ENCODE data around the gene TFR2. TPM values are rescaled to one million over a fixed set of nuclear protein-coding genes. Genes with fewer than 3 reads are reported as not detected.

Gene TFR2
- total and polyA plus RNA-seq, 9 of the 15 experiments (the other 6 are each of a cell fraction or from before 2014, with no cell fraction given), result 3.8 to 123 (median 51.1) TPM

DNA sequence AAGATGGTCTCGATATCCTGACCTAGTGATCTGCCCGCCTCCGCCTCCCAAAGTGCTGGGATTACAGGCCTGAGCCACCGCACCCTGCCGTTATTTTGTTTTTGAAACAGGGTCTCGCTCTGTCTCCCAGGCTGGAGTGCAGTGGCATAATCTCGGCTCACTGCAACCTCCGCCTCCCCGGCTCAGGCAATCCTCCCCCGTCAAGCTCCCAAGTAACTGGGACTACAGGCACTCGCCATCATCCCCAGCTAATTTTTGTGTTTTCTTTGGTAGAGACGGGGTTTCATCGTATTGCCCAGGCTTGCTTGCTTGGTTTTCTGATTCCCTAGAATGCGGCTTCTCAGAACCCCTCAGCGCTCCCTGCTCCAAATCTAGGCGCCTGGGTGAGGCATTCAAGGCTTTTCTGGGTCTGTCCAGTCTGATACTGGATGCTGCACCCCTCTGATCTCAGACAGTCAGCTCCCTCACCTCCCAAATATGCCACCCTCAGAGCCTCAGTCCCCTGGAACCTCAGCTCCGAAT lies 1.3 kb downstream of the TFR2 start (continued):
- TF ChIP-seq ZNF224 (CRISPR knock-in tag; IDR thresholded peaks at IDR 0.05) (no peak), PHF8 (IDR thresholded peaks at IDR 0.05; ENCODE audit: borderline replicate concordance, low read length) (no peak), ZNF668 (CRISPR knock-in tag; IDR thresholded peaks at IDR 0.05) (no peak)
- TF ChIP-seq, protein P1, sequence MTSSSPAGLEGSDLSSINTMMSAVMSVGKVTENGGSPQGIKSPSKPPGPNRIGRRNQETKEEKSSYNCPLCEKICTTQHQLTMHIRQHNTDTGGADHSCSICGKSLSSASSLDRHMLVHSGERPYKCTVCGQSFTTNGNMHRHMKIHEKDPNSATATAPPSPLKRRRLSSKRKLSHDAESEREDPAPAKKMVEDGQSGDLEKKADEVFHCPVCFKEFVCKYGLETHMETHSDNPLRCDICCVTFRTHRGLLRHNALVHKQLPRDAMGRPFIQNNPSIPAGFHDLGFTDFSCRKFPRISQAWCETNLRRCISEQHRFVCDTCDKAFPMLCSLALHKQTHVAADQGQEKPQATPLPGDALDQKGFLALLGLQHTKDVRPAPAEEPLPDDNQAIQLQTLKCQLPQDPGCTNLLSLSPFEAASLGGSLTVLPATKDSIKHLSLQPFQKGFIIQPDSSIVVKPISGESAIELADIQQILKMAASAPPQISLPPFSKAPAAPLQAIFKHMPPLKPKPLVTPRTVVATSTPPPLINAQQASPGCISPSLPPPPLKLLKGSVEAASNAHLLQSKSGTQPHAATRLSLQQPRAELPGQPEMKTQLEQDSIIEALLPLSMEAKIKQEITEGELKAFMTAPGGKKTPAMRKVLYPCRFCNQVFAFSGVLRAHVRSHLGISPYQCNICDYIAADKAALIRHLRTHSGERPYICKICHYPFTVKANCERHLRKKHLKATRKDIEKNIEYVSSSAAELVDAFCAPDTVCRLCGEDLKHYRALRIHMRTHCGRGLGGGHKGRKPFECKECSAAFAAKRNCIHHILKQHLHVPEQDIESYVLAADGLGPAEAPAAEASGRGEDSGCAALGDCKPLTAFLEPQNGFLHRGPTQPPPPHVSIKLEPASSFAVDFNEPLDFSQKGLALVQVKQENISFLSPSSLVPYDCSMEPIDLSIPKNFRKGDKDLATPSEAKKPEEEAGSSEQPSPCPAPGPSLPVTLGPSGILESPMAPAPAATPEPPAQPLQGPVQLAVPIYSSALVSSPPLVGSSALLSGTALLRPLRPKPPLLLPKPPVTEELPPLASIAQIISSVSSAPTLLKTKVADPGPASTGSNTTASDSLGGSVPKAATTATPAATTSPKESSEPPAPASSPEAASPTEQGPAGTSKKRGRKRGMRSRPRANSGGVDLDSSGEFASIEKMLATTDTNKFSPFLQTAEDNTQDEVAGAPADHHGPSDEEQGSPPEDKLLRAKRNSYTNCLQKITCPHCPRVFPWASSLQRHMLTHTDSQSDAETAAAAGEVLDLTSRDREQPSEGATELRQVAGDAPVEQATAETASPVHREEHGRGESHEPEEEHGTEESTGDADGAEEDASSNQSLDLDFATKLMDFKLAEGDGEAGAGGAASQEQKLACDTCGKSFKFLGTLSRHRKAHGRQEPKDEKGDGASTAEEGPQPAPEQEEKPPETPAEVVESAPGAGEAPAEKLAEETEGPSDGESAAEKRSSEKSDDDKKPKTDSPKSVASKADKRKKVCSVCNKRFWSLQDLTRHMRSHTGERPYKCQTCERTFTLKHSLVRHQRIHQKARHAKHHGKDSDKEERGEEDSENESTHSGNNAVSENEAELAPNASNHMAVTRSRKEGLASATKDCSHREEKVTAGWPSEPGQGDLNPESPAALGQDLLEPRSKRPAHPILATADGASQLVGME (CRISPR knock-in tag; IDR thresholded peaks at IDR 0.05), result no peak

All from K562 (cell line).